ENCODE data around the gene STPG1. TPM values are rescaled to one million over a fixed set of nuclear protein-coding genes. Genes with fewer than 3 reads are reported as not detected.

The STPG1 gene
- total RNA-seq, 1 experiment from 2014 or later: 14.9 TPM

- peaks cover 47% of the 10 kb centered on the region for H3K36me3 ChIP-seq (ENCODE audit: low read depth, low read length)
Observed at GRCh38 chr1:24454673-24455072, 41.1 kb upstream of the STPG1 start.

GRCh38 chr1:24452922-24453485 is 39.4 kb upstream of the STPG1 start:
- no peaks in the 10 kb centered on the region for H3K79me2 ChIP-seq (ENCODE audit: low read length)
- TF ChIP-seq EZH2 (IDR thresholded peaks at IDR 0.05; ENCODE audit: low read length, unreplicated experiment) (no peak), CTCF (conservative IDR thresholded peaks at IDR 0.05; ENCODE audit: low read depth, low read length) (no peak), EZH2phosphoT487 (IDR thresholded peaks at IDR 0.05; ENCODE audit: borderline replicate concordance, low read length) (no peak)
- BruUV-seq (replicated peaks): no TSS peak
- H2AFZ ChIP-seq (ENCODE audit: low read length): no peak overlapping the region
- intact Hi-C loops (cut with micrococcal nuclease): no loop called here
- H4K20me1 ChIP-seq (ENCODE audit: low read length): no peaks in the 10 kb centered on the region
- no peaks in the 10 kb centered on the region for H3K4me1 ChIP-seq (ENCODE audit: insufficient read depth, low read length)
- no peaks in the 10 kb centered on the region for H3K9me3 ChIP-seq (ENCODE audit: low read length)
- CTCF ChIA-PET: no interaction called here
- H3K9me2 ChIP-seq (replicated peaks; ENCODE audit: low read length): no peaks in the 10 kb centered on the region
- no peak overlapping the region for H3K9ac ChIP-seq (ENCODE audit: low read length)
- no peaks in the 10 kb centered on the region for H3F3A ChIP-seq (ENCODE audit: low read length, unreplicated experiment)
- no peak overlapping the region for H3K4me3 ChIP-seq (ENCODE audit: low read length)
- H3K4me2 ChIP-seq (ENCODE audit: low read length): no peak overlapping the region
- POLR2A ChIA-PET (ENCODE audit: unreplicated experiment): no interaction called here
- ATAC-seq: no peak
- H3K27ac ChIP-seq (ENCODE audit: low read length): no peak overlapping the region
- H3K27me3 ChIP-seq (ENCODE audit: low read length): no peaks in the 10 kb centered on the region
- peaks cover 38% of the 10 kb centered on the region for H3K36me3 ChIP-seq (ENCODE audit: low read depth, low read length)
- DNase-seq: no peak

More at GRCh38 chr1:24454673-24455072, 41.1 kb upstream of the STPG1 start:
- no peak overlapping the region for H3K27ac ChIP-seq (ENCODE audit: low read length)
- no peak for TF ChIP-seq EZH2phosphoT487 (IDR thresholded peaks at IDR 0.05; ENCODE audit: borderline replicate concordance, low read length)
- no peak for TF ChIP-seq EZH2 (IDR thresholded peaks at IDR 0.05; ENCODE audit: low read length, unreplicated experiment)
- TF ChIP-seq CTCF (conservative IDR thresholded peaks at IDR 0.05; ENCODE audit: low read depth, low read length): no peak
- H3K4me2 ChIP-seq (ENCODE audit: low read length): no peak overlapping the region
- no peaks in the 10 kb centered on the region for H3K4me1 ChIP-seq (ENCODE audit: insufficient read depth, low read length)
- no peaks in the 10 kb centered on the region for H3K79me2 ChIP-seq (ENCODE audit: low read length)
- no TSS peak for BruUV-seq (replicated peaks)
- no peaks in the 10 kb centered on the region for H3F3A ChIP-seq (ENCODE audit: low read length, unreplicated experiment)
- ChIA-PET POLR2A (ENCODE audit: unreplicated experiment) (no interaction called here), CTCF (no interaction called here)
- DNase-seq: no peak
- no peaks in the 10 kb centered on the region for H3K9me3 ChIP-seq (ENCODE audit: low read length)
- ATAC-seq: no peak
- H3K4me3 ChIP-seq (ENCODE audit: low read length): no peak overlapping the region
- H3K27me3 ChIP-seq (ENCODE audit: low read length): no peaks in the 10 kb centered on the region
- H2AFZ ChIP-seq (ENCODE audit: low read length): no peak overlapping the region
- intact Hi-C loops (cut with micrococcal nuclease): no loop called here
- H3K9me2 ChIP-seq (replicated peaks; ENCODE audit: low read length): no peaks in the 10 kb centered on the region
- H3K9ac ChIP-seq (ENCODE audit: low read length): no peak overlapping the region
- no peaks in the 10 kb centered on the region for H4K20me1 ChIP-seq (ENCODE audit: low read length)

- peaks cover 36% of the 10 kb centered on the region for H3K36me3 ChIP-seq (ENCODE audit: low read depth, low read length)
- ChIA-PET POLR2A (ENCODE audit: unreplicated experiment) (no interaction called here), CTCF (no interaction called here)
- no peaks in the 10 kb centered on the region for H4K20me1 ChIP-seq (ENCODE audit: low read length)
- H3K4me3 ChIP-seq (ENCODE audit: low read length): no peak overlapping the region
- no peak overlapping the region for H2AFZ ChIP-seq (ENCODE audit: low read length)
- H3K4me2 ChIP-seq (ENCODE audit: low read length): no peak overlapping the region
- no TSS peak for BruUV-seq (replicated peaks)
- no peaks in the 10 kb centered on the region for H3K9me2 ChIP-seq (replicated peaks; ENCODE audit: low read length)
- no peaks in the 10 kb centered on the region for H3K79me2 ChIP-seq (ENCODE audit: low read length)
- H3K9me3 ChIP-seq (ENCODE audit: low read length): no peaks in the 10 kb centered on the region
- H3K27me3 ChIP-seq (ENCODE audit: low read length): no peaks in the 10 kb centered on the region
- ATAC-seq (no peak), DNase-seq (no peak)
- TF ChIP-seq EZH2phosphoT487 (IDR thresholded peaks at IDR 0.05; ENCODE audit: borderline replicate concordance, low read length) (no peak), EZH2 (IDR thresholded peaks at IDR 0.05; ENCODE audit: low read length, unreplicated experiment) (no peak), CTCF (conservative IDR thresholded peaks at IDR 0.05; ENCODE audit: low read depth, low read length) (no peak)
- no peak overlapping the region for H3K27ac ChIP-seq (ENCODE audit: low read length)
- no peaks in the 10 kb centered on the region for H3K4me1 ChIP-seq (ENCODE audit: insufficient read depth, low read length)
- H3K9ac ChIP-seq (ENCODE audit: low read length): no peak overlapping the region
- intact Hi-C loops (cut with micrococcal nuclease): no loop called here
- H3F3A ChIP-seq (ENCODE audit: low read length, unreplicated experiment): no peaks in the 10 kb centered on the region
Observed at GRCh38 chr1:24451746-24452145, 38.2 kb upstream of the STPG1 start.
